SK-N-SH treated with all-trans-retinoic acid at 6 μM for 48 hours (cell line): ENCODE measurements around the gene ATAD3B.

Experiments used
- ARNTL ChIP-seq: fragments of 450-650 bp; formaldehyde crosslinking; IDR thresholded peaks from 2 replicates; pipeline ENCODE4 v1.5.0; 2020; ENCODE audit warnings: low read depth, mild to moderate bottlenecking, moderate library complexity, borderline replicate concordance
- GLIS3 ChIP-seq: fragments of 250-450 bp; sonication (Bioruptor Pico); IDR thresholded peaks from 2 replicates; pipeline ENCODE4 v1.5.0; 2020; ENCODE audit warnings: mild to moderate bottlenecking, moderate library complexity
- ISL1 ChIP-seq: fragments of 250-450 bp; sonication (Bioruptor Pico); IDR thresholded peaks from 2 replicates; pipeline ENCODE4 v2.1.2; 2022; ENCODE audit warnings: mild to moderate bottlenecking, moderate library complexity
- PATZ1 ChIP-seq: fragments of 250-450 bp; sonication (Bioruptor Pico); IDR thresholded peaks from 2 replicates; pipeline ENCODE4 v1.8.0; 2020; ENCODE audit warnings: mild to moderate bottlenecking, moderate library complexity, borderline replicate concordance
- PPARA ChIP-seq: fragments of 250-450 bp; sonication (Bioruptor Pico); IDR thresholded peaks from 2 replicates; pipeline ENCODE4 v1.5.0; 2020; ENCODE audit warnings: mild to moderate bottlenecking, borderline replicate concordance
- RARB ChIP-seq: fragments of 250-450 bp; sonication (Bioruptor Pico); IDR thresholded peaks from 2 replicates; pipeline ENCODE4 v1.8.0; 2021; ENCODE audit warnings: mild to moderate bottlenecking, moderate library complexity
- ZFP3 ChIP-seq: fragments of 250-450 bp; sonication (Bioruptor Pico); IDR thresholded peaks from 2 replicates; pipeline ENCODE4 v1.5.0; 2020; ENCODE audit warnings: mild to moderate bottlenecking, moderate library complexity
- ZFP30 ChIP-seq: fragments of 450-650 bp; formaldehyde crosslinking; IDR thresholded peaks from 2 replicates; pipeline ENCODE4 v1.5.0; 2022; ENCODE audit warnings: mild to moderate bottlenecking, moderate library complexity
- ZNF565 ChIP-seq: fragments of 450-650 bp; formaldehyde crosslinking; conservative IDR thresholded peaks from 2 replicates; pipeline ENCODE4 v1.5.0; 2020; ENCODE audit warnings: low read depth, mild to moderate bottlenecking, moderate library complexity
- TF ChIP-seq, protein P1 (sequence below): fragments of 250-450 bp; sonication (Bioruptor Pico); IDR thresholded peaks from 2 replicates; pipeline ENCODE4 v1.8.0; 2021; ENCODE audit warnings: low read depth, mild to moderate bottlenecking, moderate library complexity, borderline replicate concordance

DNA sequence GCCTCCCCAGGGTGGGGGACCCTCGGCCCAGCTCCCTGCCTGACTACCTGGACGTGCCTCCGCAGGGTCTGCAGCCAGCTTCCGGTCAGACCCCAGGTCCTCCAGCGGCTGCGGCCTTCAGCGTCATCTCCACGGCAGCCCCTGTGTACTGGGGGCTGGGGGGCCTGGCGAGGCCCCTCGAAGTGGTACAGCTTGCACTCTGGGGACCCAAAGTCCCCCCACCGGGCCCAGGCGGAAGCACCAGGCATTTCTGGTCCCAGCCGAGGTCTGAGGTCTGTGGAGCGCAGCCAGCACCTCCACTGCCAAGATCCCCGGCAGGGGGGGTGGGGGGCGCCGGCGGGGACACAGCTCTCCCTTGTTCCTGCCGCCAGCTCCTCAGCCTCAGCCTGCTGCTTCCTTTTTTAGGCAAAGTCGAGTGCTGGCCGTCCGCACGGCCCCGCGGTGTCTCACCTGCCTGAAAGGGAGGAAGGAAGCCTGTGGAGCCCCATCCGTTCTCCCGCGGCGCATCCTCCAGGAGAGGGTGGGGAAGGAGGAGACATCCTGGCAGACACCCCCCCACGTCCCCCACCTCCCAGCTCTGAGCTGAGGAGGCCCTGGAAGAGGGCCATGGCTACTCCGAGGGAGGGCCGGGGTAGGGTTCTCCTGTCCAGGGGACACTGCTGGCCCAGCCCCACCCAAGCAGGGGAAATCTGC lies 37.3 kb upstream of the ATAD3B start:
- no peak for TF ChIP-seq RARB (CRISPR knock-in tag)
- no peak for TF ChIP-seq ZNF565 (CRISPR knock-in tag)
- no peak for TF ChIP-seq ISL1 (CRISPR knock-in tag)
- TF ChIP-seq ARNTL (CRISPR knock-in tag): no peak
- no peak for TF ChIP-seq PPARA (CRISPR knock-in tag)
- no peak for TF ChIP-seq ZFP3 (CRISPR knock-in tag)
- TF ChIP-seq ZFP30 (CRISPR knock-in tag): no peak
- TF ChIP-seq GLIS3: no peak
- TF ChIP-seq, protein P1, sequence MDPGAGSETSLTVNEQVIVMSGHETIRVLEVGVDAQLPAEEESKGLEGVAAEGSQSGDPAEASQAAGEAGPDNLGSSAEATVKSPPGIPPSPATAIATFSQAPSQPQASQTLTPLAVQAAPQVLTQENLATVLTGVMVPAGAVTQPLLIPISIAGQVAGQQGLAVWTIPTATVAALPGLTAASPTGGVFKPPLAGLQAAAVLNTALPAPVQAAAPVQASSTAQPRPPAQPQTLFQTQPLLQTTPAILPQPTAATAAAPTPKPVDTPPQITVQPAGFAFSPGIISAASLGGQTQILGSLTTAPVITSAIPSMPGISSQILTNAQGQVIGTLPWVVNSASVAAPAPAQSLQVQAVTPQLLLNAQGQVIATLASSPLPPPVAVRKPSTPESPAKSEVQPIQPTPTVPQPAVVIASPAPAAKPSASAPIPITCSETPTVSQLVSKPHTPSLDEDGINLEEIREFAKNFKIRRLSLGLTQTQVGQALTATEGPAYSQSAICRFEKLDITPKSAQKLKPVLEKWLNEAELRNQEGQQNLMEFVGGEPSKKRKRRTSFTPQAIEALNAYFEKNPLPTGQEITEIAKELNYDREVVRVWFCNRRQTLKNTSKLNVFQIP: no peak
- TF ChIP-seq PATZ1: no peak
